ENCODE results near the gene FAM13C. TPM values are rescaled to one million over a fixed set of nuclear protein-coding genes. Genes with fewer than 3 reads are reported as not detected.
A peak's percentile ranks its signal among the peaks of the same experiment; 100 is the strongest.

Gene FAM13C
- total RNA-seq, 4 donors from 2014 or later = 10.3 to 36.9 (median 20.6) TPM

DNA sequence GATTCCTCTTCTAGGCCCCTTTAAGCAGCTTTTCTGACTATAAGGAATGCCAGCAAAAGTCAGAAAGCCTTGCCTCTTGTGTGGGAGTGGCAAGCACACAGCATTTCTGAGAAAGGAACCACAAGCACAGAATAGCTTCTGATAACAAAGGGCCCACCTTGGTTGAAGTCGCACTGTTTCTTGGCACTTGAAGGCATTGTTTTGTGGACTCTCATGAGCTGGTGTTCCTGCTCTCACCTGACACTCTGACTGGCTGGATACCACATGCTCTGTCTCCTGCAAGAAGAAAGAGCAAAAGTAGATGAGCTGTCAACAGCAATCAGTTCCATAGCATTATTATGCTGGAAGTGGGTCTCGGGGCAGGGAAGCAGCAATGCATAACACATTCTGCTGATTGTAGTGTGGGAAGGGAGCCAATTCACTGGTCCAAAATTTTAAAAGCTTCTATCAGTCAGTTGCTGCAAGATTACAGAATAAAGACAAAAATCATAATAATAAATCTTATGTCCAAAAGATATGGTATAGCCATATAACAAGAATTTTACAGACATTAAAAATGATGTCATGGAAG, 38.4 kb downstream of the FAM13C start:
- Histone ChIP-seq H3K9me3 (peaks cover 0 to 3% (median 0%) of the 10 kb centered on the region in 4 donors), H3K4me1 (peaks cover 0 to 17% (median 0%) of the 10 kb centered on the region in 4 donors), H3K27me3 (no peaks in the 10 kb centered on the region), H3K4me3 (no peak overlapping the region), H3K27ac (no peak overlapping the region), H3K36me3 (no peaks in the 10 kb centered on the region)
- DNase-seq (ENCODE audit: low spot score in 2 of 2) = no peak
- WGBS, 2 donors = 81 to 87% methylated on average over 2 of the region's 2 CpGs
- TF ChIP-seq, protein P1, sequence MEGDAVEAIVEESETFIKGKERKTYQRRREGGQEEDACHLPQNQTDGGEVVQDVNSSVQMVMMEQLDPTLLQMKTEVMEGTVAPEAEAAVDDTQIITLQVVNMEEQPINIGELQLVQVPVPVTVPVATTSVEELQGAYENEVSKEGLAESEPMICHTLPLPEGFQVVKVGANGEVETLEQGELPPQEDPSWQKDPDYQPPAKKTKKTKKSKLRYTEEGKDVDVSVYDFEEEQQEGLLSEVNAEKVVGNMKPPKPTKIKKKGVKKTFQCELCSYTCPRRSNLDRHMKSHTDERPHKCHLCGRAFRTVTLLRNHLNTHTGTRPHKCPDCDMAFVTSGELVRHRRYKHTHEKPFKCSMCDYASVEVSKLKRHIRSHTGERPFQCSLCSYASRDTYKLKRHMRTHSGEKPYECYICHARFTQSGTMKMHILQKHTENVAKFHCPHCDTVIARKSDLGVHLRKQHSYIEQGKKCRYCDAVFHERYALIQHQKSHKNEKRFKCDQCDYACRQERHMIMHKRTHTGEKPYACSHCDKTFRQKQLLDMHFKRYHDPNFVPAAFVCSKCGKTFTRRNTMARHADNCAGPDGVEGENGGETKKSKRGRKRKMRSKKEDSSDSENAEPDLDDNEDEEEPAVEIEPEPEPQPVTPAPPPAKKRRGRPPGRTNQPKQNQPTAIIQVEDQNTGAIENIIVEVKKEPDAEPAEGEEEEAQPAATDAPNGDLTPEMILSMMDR (IDR thresholded peaks at IDR 0.05) = no peak

DNA sequence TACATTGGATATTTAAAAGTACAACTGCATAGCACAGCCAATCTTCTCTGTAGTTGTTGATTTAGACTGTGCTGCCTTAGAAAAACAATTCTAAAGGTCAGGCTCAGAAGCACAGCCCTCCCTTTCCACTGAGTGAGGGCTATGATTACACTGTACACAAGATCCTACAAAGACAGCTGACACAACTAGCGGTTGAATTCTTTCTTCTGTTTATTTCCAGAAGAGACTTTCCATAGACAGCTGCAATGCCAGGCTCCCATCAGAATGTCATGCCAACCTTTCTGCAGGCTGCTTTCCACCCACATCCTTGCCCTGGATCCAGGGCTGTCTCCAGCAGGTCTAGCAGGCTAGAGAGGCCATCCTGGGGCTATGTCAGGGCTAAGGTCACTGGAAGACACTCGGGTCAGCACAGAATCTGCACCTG, 39.3 kb downstream of the FAM13C start:
- 41 to 52% methylated on average over 2 of the region's 2 CpGs for WGBS, 2 donors
- Histone ChIP-seq H3K27me3 (no peaks in the 10 kb centered on the region), H3K27ac (peak overlapping the region in 1 of 4 donors; percentile 3), H3K36me3 (no peaks in the 10 kb centered on the region), H3K9me3 (peaks cover 0 to 3% (median 0%) of the 10 kb centered on the region in 4 donors), H3K4me3 (no peak overlapping the region), H3K4me1 (peaks cover 0 to 22% (median 0%) of the 10 kb centered on the region in 4 donors)
- TF ChIP-seq POLR2A (IDR thresholded peaks at IDR 0.05) (no peak), EP300 (IDR thresholded peaks at IDR 0.05) (no peak)
- TF ChIP-seq, protein P1 (IDR thresholded peaks at IDR 0.05) = no peak
- no peak for DNase-seq (ENCODE audit: low spot score in 2 of 2)

- H3K4me3 ChIP-seq = no peak overlapping the region
- H3K27me3 ChIP-seq = no peaks in the 10 kb centered on the region
- peaks cover 0 to 22% (median 0%) of the 10 kb centered on the region in 4 donors for H3K4me1 ChIP-seq
- TF ChIP-seq POLR2A (IDR thresholded peaks at IDR 0.05) (no peak), EP300 (IDR thresholded peaks at IDR 0.05) (no peak)
- TF ChIP-seq, protein P1 (IDR thresholded peaks at IDR 0.05) = no peak
- 92 to 95% methylated on average over 4 of the region's 4 CpGs for WGBS, 2 donors
- peak overlapping the region in 2 of 4 donors; percentile 3 to 11 for H3K27ac ChIP-seq
- H3K9me3 ChIP-seq = peaks cover 0 to 3% (median 0%) of the 10 kb centered on the region in 4 donors
- DNase-seq (ENCODE audit: low spot score in 2 of 2) = no peak
- no peaks in the 10 kb centered on the region for H3K36me3 ChIP-seq
Observed at GRCh38 chr10:59322131-59322530, 40.2 kb downstream of the FAM13C start.

DNA sequence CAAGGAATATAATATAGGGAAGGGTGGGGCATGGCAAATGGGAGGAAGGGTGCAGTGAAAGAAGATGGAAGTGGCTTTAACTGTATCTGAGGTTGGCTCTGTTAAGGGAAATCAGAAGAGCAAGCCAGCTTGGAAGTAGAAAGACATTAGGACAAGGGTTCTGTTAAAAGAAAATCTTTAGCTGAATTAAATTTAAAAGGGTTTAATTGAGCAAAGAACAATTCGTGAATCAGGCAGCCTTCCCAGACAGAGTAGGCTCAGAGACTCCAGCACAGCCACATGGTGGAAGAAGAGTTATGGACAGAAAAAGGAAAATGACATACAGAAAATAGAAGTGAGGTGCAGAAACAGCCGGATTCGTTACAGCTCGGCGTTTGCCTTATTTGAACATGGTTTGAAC, 42.0 kb downstream of the FAM13C start:
- H3K27ac ChIP-seq = no peak overlapping the region

GRCh38 chr10:59319854-59320253, 42.5 kb downstream of the FAM13C start:
- Histone ChIP-seq H3K4me1 (peaks cover 0 to 37% (median 4%) of the 10 kb centered on the region in 4 donors), H3K9me3 (peaks cover 0 to 3% (median 0%) of the 10 kb centered on the region in 4 donors), H3K4me3 (no peak overlapping the region), H3K27ac (no peak overlapping the region), H3K36me3 (no peaks in the 10 kb centered on the region), H3K27me3 (no peaks in the 10 kb centered on the region)
- DNase-seq (ENCODE audit: low spot score in 2 of 2) = no peak
- no peak for TF ChIP-seq EP300 (IDR thresholded peaks at IDR 0.05)
- TF ChIP-seq, protein P1 (IDR thresholded peaks at IDR 0.05) = no peak
- TF ChIP-seq POLR2A (IDR thresholded peaks at IDR 0.05) = no peak

More for the DNA sequence above, 42.0 kb downstream of the FAM13C start:
- no peak for DNase-seq (ENCODE audit: low spot score in 2 of 2)
- TF ChIP-seq POLR2A (IDR thresholded peaks at IDR 0.05) = no peak
- TF ChIP-seq, protein P1 (IDR thresholded peaks at IDR 0.05) = no peak
- TF ChIP-seq EP300 (IDR thresholded peaks at IDR 0.05) = no peak
- H3K4me1 ChIP-seq = peaks cover 0 to 33% (median 2%) of the 10 kb centered on the region in 4 donors
- 93 to 94% methylated on average over 5 of the region's 5 CpGs for WGBS, 2 donors
- no peaks in the 10 kb centered on the region for H3K36me3 ChIP-seq
- H3K27me3 ChIP-seq = no peaks in the 10 kb centered on the region
- H3K4me3 ChIP-seq = no peak overlapping the region
- peaks cover 0 to 3% (median 0%) of the 10 kb centered on the region in 4 donors for H3K9me3 ChIP-seq

Data from tibial nerve (tissue), 4 donors.